Kidney (tissue), 14 donors: Measurements from ENCODE around the gene NEIL1. TPM values are rescaled to one million over a fixed set of nuclear protein-coding genes. Genes with fewer than 3 reads are reported as not detected.

Source experiments
- DNase-seq, 5 donors: peaks; one replicate each; pipeline ENCODE4 v3.0.0-alpha.2; 2013 to 2020
- FAIRE-seq: peaks from 2 replicates; lab custom pipeline; 2012; peaks lifted over from hg19 to GRCh38; lab: Jason Lieb, UNC
- H3K27ac ChIP-seq, 2 donors: one replicate each; pipeline ENCODE4 v1.7.0; 2013; ENCODE audit warnings: low read depth in 2 of 2, low read length in 2 of 2, inconsistent platforms in 1 of 2
- H3K27me3 ChIP-seq: one replicate; pipeline ENCODE4 v1.7.1; 2013; ENCODE audit warnings: low read length, inconsistent platforms; ENCODE audit not compliant: control insufficient read depth, insufficient read depth
- H3K36me3 ChIP-seq, 3 donors: one replicate each; pipeline versions ENCODE4 v1.7.0 to v1.7.1; 2013; ENCODE audit warnings: low read length in 3 of 3, control low read depth in 1 of 3, inconsistent platforms in 1 of 3; ENCODE audit not compliant: insufficient read depth in 3 of 3, control insufficient read depth in 2 of 3
- H3K4me1 ChIP-seq, 3 donors: one replicate each; pipeline versions ENCODE4 v1.7.0 to v1.7.1; 2013; ENCODE audit warnings: low read length in 3 of 3, inconsistent platforms in 1 of 3, low read depth in 1 of 3; ENCODE audit not compliant: control insufficient read depth in 2 of 3, insufficient read depth in 2 of 3
- H3K4me3 ChIP-seq, 3 donors: one replicate each; pipeline versions ENCODE4 v1.7.0 to v1.8.1; 2013; ENCODE audit warnings: low read length in 3 of 3, control low read depth in 1 of 3, inconsistent platforms in 1 of 3
- H3K9ac ChIP-seq, 3 donors: one replicate each; pipeline versions ENCODE4 v1.7.0 to v1.7.1; 2013; ENCODE audit warnings: low read length in 3 of 3, control low read depth in 1 of 3, inconsistent platforms in 1 of 3
- H3K9me3 ChIP-seq, 3 donors: one replicate each; pipeline versions ENCODE4 v1.7.0 to v1.7.1; 2013; ENCODE audit warnings: low read length in 3 of 3, control low read depth in 1 of 3, inconsistent platforms in 1 of 3; ENCODE audit not compliant: control insufficient read depth in 2 of 3, insufficient read depth in 1 of 3
- intact Hi-C: fragments of 100-400 bp; cut with DNase I; formaldehyde crosslinking; loops from one replicate; pipeline ENCODE4 v1.11.1; 2022
- polyA plus RNA-seq: library from polyadenylated mRNA; stranded (reverse); fragments of 350-450 nt; fragmentation: Illumina TruSeq; extraction: RNeasy Lipid Tissue Mini Kit (QIAGEN cat#74804); gene quantifications from one replicate; pipeline ENCODE4 v1.2.3, GENCODE V29; 2014; ENCODE audit warnings: low read depth, low replicate concordance; ENCODE audit not compliant: insufficient read depth
- total RNA-seq: library from RNA; stranded (reverse); fragmentation: NEBNext Ultra II Directional; extraction: Animal tissue kit (Norgen Biotek cat#: 25700); gene quantifications from one replicate; pipeline ENCODE4 v1.2.1, GENCODE V29; 2021
- TF ChIP-seq, protein P1 (sequence below): IDR thresholded peaks from 3 replicates; pipeline ENCODE4 v1.5.1; 2012; ENCODE audit warnings: mild to moderate bottlenecking, moderate library complexity, borderline replicate concordance; ENCODE audit not compliant: insufficient read depth; ENCODE audit errors: extremely low read depth
- donor health status: control.
- donor health status: control.
- donor health status: control.
- donor health status: control.
- donor health status: control.
- donor health status: DM: yes; HTN: yes; CAD: no.
- donor health status: Normal renal cell carcinoma (clear cell type).

The NEIL1 gene
- total and polyA plus RNA-seq, 2 donors from 2014 or later, result 22.6 to 42.9 TPM

DNA sequence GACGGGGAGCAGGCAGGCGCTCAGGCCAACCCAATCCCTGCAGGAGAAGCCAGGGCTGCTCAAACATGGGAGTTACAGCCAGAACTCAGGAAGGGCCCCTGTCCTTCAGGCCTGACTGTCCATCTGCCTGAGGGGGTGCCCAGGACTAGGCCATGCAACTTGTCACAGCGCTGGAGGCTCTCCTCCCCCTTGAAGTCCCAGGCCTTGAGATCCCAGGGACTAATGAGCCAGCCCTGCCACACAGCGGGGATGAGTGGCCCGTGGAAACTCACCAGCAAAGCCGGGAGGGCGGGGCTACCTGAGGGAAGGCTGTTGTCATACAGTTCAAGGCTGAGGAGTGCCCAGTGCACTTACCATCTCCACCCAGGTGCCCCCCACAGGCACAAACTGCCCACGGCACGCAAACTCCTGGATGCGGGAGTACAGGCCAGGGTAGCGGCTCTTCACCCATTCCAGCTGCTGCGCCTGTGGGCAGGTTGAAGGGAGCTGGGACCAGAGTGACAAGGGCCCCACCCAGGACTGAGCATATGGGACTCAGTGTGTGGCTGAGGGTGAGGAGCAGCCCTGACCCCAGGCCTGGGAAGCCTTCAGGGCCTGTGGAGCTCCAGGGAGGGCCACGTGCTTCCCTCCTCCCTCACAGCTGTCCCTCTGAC, 15.3 kb downstream of the NEIL1 start:
- no peak for FAIRE-seq
- peak in 1 of 5 donors; percentile 62 for DNase-seq
- intact Hi-C loops, result no loop called here
- Histone ChIP-seq H3K9ac (no peak overlapping the region), H3K4me3 (no peak overlapping the region), H3K27ac (no peak overlapping the region), H3K36me3 (peaks cover 4 to 46% (median 35%) of the 10 kb centered on the region in 3 donors), H3K27me3 (no peaks in the 10 kb centered on the region), H3K9me3 (no peaks in the 10 kb centered on the region), H3K4me1 (peaks cover 0 to 2% (median 0%) of the 10 kb centered on the region in 3 donors)
- TF ChIP-seq, protein P1, sequence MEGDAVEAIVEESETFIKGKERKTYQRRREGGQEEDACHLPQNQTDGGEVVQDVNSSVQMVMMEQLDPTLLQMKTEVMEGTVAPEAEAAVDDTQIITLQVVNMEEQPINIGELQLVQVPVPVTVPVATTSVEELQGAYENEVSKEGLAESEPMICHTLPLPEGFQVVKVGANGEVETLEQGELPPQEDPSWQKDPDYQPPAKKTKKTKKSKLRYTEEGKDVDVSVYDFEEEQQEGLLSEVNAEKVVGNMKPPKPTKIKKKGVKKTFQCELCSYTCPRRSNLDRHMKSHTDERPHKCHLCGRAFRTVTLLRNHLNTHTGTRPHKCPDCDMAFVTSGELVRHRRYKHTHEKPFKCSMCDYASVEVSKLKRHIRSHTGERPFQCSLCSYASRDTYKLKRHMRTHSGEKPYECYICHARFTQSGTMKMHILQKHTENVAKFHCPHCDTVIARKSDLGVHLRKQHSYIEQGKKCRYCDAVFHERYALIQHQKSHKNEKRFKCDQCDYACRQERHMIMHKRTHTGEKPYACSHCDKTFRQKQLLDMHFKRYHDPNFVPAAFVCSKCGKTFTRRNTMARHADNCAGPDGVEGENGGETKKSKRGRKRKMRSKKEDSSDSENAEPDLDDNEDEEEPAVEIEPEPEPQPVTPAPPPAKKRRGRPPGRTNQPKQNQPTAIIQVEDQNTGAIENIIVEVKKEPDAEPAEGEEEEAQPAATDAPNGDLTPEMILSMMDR, result no peak

DNA sequence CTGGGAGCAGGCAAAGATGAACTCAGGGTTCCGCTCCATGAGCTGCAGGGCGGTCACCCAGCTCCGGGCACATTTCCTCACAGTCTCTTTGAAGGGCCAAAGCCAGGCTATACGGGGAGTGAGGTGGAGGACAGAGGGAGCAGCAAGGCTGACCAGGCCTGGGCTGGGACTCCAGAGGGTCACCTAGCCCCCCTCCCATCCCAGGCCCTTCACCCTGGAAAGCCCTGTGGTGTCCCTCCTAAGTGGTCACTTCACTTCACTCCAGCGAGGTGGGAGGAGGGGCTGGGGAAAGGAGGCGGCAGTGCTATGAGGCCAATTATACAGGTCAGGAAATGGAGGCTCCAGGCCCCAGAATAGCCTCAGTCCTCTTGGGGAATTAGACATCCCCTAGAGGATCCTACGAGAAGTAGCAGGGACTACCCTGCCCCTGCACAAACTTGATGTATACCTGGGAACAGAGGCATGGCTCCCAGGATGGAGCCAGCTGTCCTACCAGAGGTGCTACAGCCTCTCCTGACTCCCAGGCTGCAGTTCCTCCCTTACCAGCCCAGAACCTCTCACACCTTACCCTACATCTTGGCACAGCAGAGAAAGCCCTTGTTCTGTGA, 15.9 kb downstream of the NEIL1 start:
- Histone ChIP-seq H3K27me3 (no peaks in the 10 kb centered on the region), H3K4me3 (no peak overlapping the region), H3K4me1 (peaks cover 0 to 8% (median 5%) of the 10 kb centered on the region in 3 donors), H3K36me3 (peaks cover 4 to 50% (median 35%) of the 10 kb centered on the region in 3 donors), H3K27ac (no peak overlapping the region), H3K9me3 (no peaks in the 10 kb centered on the region), H3K9ac (no peak overlapping the region)
- no peak for FAIRE-seq
- TF ChIP-seq, protein P1, result no peak
- intact Hi-C loops, result no loop called here
- peak in 1 of 5 donors; percentile 38 for DNase-seq

DNA sequence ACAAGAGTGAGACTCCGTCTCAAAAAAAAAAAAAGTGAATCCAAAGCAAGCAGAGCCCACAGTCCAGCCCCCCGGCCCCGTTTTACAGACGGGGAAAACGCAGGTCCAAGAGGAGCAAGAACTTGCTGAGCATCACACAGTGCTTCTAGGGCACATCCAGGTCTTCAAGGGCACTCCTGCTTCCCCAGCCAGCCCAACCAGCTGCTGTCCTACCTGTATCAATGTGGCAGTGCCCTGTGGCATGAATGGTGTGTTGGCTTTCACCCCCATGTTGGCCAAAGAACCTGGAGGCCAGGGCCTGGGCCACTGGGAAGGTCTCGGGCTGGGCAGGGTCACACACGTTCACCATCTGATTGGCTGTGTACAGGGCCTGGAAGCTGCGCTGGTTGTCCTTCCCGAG, 16.9 kb downstream of the NEIL1 start:
- no peak for FAIRE-seq
- TF ChIP-seq, protein P1, result no peak
- intact Hi-C loops, result no loop called here
- no peaks in the 10 kb centered on the region for H3K9me3 ChIP-seq
- no peak overlapping the region for H3K27ac ChIP-seq
- no peaks in the 10 kb centered on the region for H3K27me3 ChIP-seq
- peaks cover 4 to 50% (median 29%) of the 10 kb centered on the region in 3 donors for H3K36me3 ChIP-seq
- H3K4me1 ChIP-seq, result peaks cover 0 to 8% (median 7%) of the 10 kb centered on the region in 3 donors
- no peak overlapping the region for H3K4me3 ChIP-seq
- no peak for DNase-seq
- no peak overlapping the region for H3K9ac ChIP-seq
